Suprapubic skin (tissue), 4 donors: ENCODE data around the gene ITSN1. TPM values are rescaled to one million over a fixed set of nuclear protein-coding genes. Genes with fewer than 3 reads are reported as not detected.
"Not testable (repeated sequence)": the region's sequence is repeated elsewhere in the genome, so short reads cannot be mapped to it uniquely, and the experiment has no call there.

ENCODE experiments used
- DNase-seq, 2 donors: peaks; one replicate each; pipeline ENCODE4 v3.0.0-alpha.2; 2019; ENCODE audit warnings: low spot score in 2 of 2
- H3K27ac ChIP-seq: fragments of 200-600 bp; sonication (generic); one replicate; pipeline ENCODE4 v1.5.1; 2019
- H3K27me3 ChIP-seq: fragments of 200-600 bp; sonication (generic); one replicate; pipeline ENCODE4 v1.5.1; 2019
- H3K36me3 ChIP-seq: fragments of 200-600 bp; sonication (generic); one replicate; pipeline ENCODE4 v1.5.1; 2019
- H3K4me1 ChIP-seq: fragments of 200-600 bp; sonication (generic); one replicate; pipeline ENCODE4 v1.5.1; 2019
- H3K4me3 ChIP-seq: fragments of 200-600 bp; sonication (generic); one replicate; pipeline ENCODE4 v1.5.1; 2019; ENCODE audit warnings: mild to moderate bottlenecking
- H3K9me3 ChIP-seq: fragments of 200-600 bp; sonication (generic); one replicate; pipeline ENCODE4 v1.5.1; 2019
- CTCF ChIP-seq, 2 donors: fragments of 200-600 bp in 1 of 2; fragments of 450-650 bp in 1 of 2; sonication (generic) in 1 of 2; IDR thresholded peaks; one replicate each; pipeline ENCODE4 v1.5.1; 2016 to 2019; ENCODE audit warnings: antibody characterized with exemption in 2 of 2, mild to moderate bottlenecking in 1 of 2, moderate library complexity in 1 of 2
- EP300 ChIP-seq: sonication (generic); formaldehyde crosslinking; IDR thresholded peaks from one replicate; pipeline ENCODE4 v1.6.1; 2017; ENCODE audit warnings: antibody characterized with exemption
- POLR2A ChIP-seq, 2 donors: fragments of 450-650 bp; IDR thresholded peaks; one replicate each; pipeline ENCODE4 v1.6.1; 2017; ENCODE audit warnings: antibody characterized with exemption in 2 of 2, mild to moderate bottlenecking in 2 of 2, moderate library complexity in 2 of 2
- POLR2AphosphoS5 ChIP-seq, 3 donors: sonication (generic); formaldehyde crosslinking; IDR thresholded peaks; one replicate each; pipeline ENCODE4 v1.6.1; 2017; ENCODE audit warnings: antibody characterized with exemption in 3 of 3
- WGBS: methylation state at CpG from one replicate; pipeline ENCODE4 v1.1.5; 2018; 5-methylcytosine and 5-hydroxymethylcytosine counted together
- total RNA-seq, 4 donors: library from RNA; depleted of rRNA; stranded (reverse); fragments of >200 nt; gene quantifications; one replicate each; pipeline ENCODE4 v1.1.0, GENCODE V29; 2016

Gene ITSN1
- total RNA-seq, 4 donors from 2014 or later = 23.8 to 53.3 (median 35.2) TPM

GRCh38 chr21:33866826-33867225, 224.5 kb downstream of the ITSN1 start:
- Histone ChIP-seq H3K36me3 (no peaks in the 10 kb centered on the region), H3K27ac (peak overlapping the region; percentile 14), H3K27me3 (no peaks in the 10 kb centered on the region), H3K4me1 (no peaks in the 10 kb centered on the region), H3K9me3 (no peaks in the 10 kb centered on the region), H3K4me3 (no peak overlapping the region)
- no peak for TF ChIP-seq EP300
- no peak for TF ChIP-seq CTCF (IDR thresholded peaks at IDR 0.05)
- no peak for TF ChIP-seq POLR2AphosphoS5 (IDR thresholded peaks at IDR 0.05)
- no peak for TF ChIP-seq POLR2A (IDR thresholded peaks at IDR 0.05)
- no peak for DNase-seq
- 79% methylated on average over 2 of the region's 2 CpGs for WGBS

- H3K9me3 ChIP-seq, DNase-seq, H3K27me3 ChIP-seq, H3K27ac ChIP-seq, H3K36me3 ChIP-seq, H3K4me3 ChIP-seq, H3K4me1 ChIP-seq: not testable (repeated sequence)
- 70% methylated on average over 12 of the region's 13 CpGs for WGBS
Measured at GRCh38 chr21:33867868-33868267, 225.6 kb downstream of the ITSN1 start.

DNA sequence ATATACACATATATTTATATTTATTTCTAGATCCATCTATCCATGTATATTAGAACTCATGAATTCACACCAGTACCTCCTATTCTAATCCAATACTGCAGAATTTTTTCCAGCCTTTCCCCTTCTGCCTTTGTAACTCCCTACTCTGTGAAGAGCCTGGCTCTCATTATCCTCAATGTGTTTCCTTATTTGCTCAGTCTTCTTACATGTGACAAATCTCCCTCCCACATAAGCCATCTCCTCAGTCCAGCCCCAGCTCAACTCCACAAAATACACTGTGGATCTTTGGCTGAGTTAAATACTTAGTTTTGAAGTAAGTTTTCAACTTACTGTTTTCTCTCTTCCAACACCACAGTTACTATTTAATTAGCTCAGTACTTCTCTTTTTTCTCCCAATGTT, 227.6 kb downstream of the ITSN1 start:
- no peak for DNase-seq
- no peaks in the 10 kb centered on the region for H3K27me3 ChIP-seq
- H3K36me3 ChIP-seq = no peaks in the 10 kb centered on the region
- H3K4me3 ChIP-seq = no peak overlapping the region
- TF ChIP-seq EP300 (no peak), POLR2AphosphoS5 (IDR thresholded peaks at IDR 0.05) (no peak), POLR2A (IDR thresholded peaks at IDR 0.05) (no peak), CTCF (IDR thresholded peaks at IDR 0.05) (no peak)
- no peaks in the 10 kb centered on the region for H3K9me3 ChIP-seq
- H3K4me1 ChIP-seq = no peaks in the 10 kb centered on the region
- no peak overlapping the region for H3K27ac ChIP-seq

- no peaks in the 10 kb centered on the region for H3K4me1 ChIP-seq
- 90% methylated on average over 4 of the region's 4 CpGs for WGBS
- DNase-seq = no peak
- H3K36me3 ChIP-seq = no peaks in the 10 kb centered on the region
- H3K27me3 ChIP-seq = no peaks in the 10 kb centered on the region
- H3K9me3 ChIP-seq = no peaks in the 10 kb centered on the region
- no peak overlapping the region for H3K27ac ChIP-seq
- H3K4me3 ChIP-seq = no peak overlapping the region
- no peak for TF ChIP-seq POLR2A (IDR thresholded peaks at IDR 0.05)
- no peak for TF ChIP-seq EP300
- no peak for TF ChIP-seq CTCF (IDR thresholded peaks at IDR 0.05)
Measured at GRCh38 chr21:33870768-33871167, 228.5 kb downstream of the ITSN1 start.

DNA sequence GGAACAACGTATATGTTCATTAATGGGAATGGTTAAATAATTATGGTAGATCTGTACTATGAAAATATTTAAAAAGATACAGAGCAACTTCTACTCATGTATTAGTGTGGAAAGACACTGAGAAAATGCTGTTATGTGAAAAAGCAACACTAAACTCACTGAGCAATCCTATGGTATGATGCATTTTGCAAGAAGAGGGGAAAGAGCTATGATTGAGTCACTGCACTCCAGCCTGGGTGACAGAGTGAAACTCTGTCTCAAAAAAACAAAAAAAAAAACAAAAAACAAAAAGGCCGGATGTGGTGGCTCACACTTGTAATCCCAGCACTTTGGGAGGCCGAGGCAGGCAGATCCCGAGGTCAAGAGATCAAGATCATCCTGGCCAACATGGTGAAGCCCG, 228.9 kb downstream of the ITSN1 start:
- DNase-seq = no peak
- Histone ChIP-seq H3K4me1 (no peaks in the 10 kb centered on the region), H3K27ac (no peak overlapping the region), H3K4me3 (no peak overlapping the region), H3K36me3 (no peaks in the 10 kb centered on the region), H3K9me3 (no peaks in the 10 kb centered on the region), H3K27me3 (no peaks in the 10 kb centered on the region)
- 85% methylated on average over 5 of the region's 5 CpGs for whole genome bisulfite sequencing
- TF ChIP-seq EP300 = no peak
- no peak for TF ChIP-seq CTCF (IDR thresholded peaks at IDR 0.05)
- no peak for TF ChIP-seq POLR2A (IDR thresholded peaks at IDR 0.05)
- TF ChIP-seq POLR2AphosphoS5 (IDR thresholded peaks at IDR 0.05) = no peak

DNA sequence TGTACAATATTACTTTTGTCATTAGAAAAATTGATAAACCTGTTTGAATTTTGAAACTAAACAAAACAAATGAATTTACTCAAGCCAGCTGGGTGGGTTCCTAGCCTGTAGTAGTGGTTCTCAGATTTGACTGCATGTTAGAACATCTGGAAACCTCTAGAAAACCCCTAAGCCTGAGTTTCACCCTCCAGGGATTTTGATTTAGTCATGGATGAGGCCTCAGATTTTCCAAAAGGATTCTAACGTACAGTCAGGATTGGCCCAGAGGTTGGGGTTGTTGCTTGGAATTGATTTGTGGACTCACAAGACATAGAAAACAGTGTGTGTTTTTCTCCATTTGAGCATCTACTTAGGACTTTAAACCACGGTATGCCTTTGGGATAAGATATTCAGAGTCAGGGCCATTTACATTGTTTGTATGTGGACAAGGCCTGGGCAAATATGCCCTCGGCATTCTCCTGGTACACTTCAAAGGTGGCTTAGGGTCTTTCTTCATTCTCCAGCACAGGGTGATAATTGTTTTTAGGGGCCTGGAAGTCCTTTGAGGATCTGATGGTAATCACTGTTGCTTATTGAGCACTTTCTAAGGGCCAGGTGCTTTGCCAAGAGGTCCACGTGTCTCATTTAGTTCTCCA, 230.7 kb downstream of the ITSN1 start:
- Histone ChIP-seq H3K27ac (no peak overlapping the region), H3K27me3 (no peaks in the 10 kb centered on the region), H3K9me3 (no peaks in the 10 kb centered on the region), H3K4me1 (no peaks in the 10 kb centered on the region), H3K4me3 (no peak overlapping the region), H3K36me3 (no peaks in the 10 kb centered on the region)
- no peak for DNase-seq
- 74% methylated on average over 4 of the region's 4 CpGs for WGBS
- TF ChIP-seq CTCF (IDR thresholded peaks at IDR 0.05) (no peak), POLR2AphosphoS5 (IDR thresholded peaks at IDR 0.05) (no peak), EP300 (no peak), POLR2A (IDR thresholded peaks at IDR 0.05) (no peak)
